Gastroesophageal sphincter (tissue), 3 donors: ENCODE measurements around the gene TALDO1.

Experiments
- CTCF ChIP-seq, 4 experiments: fragments of 200-600 bp in 2 of 4; fragments of 450-650 bp in 2 of 4; sonication (generic) in 1 of 4; IDR thresholded peaks; one replicate each; pipeline ENCODE4 v1.5.1; 2017 to 2019; ENCODE audit warnings: antibody characterized with exemption in 4 of 4, mild to moderate bottlenecking in 2 of 4, moderate library complexity in 2 of 4
- POLR2AphosphoS5 ChIP-seq: sonication (generic); formaldehyde crosslinking; IDR thresholded peaks from one replicate; pipeline ENCODE4 v1.6.1; 2017; ENCODE audit warnings: antibody characterized with exemption

GRCh38 chr11:789943-790342 is 42.7 kb downstream of the TALDO1 start, which contains the start of gene CEND1:
- no peak for TF ChIP-seq POLR2AphosphoS5
- TF ChIP-seq CTCF (IDR thresholded peaks at IDR 0.05): no peak
